ENCODE measurements around the gene FBXL22.

Gene FBXL22

GRCh38 chr15:63630036-63630751 lies 33.0 kb downstream of the FBXL22 start:
- Histone ChIP-seq H3K36me3 (peaks cover 69% of the 10 kb centered on the region), H3K27me3 (ENCODE audit: insufficient read depth, low read depth, severe bottlenecking) (no peaks in the 10 kb centered on the region), H3K4me3 (ENCODE audit: low read depth, low read length) (no peak overlapping the region), H3K27ac (no peak overlapping the region), H3K9me3 (ENCODE audit: severe bottlenecking) (no peaks in the 10 kb centered on the region)
- no peak for TF ChIP-seq CTCF (IDR thresholded peaks at IDR 0.05; ENCODE audit: low read depth, low read length)
- no peak for DNase-seq

GRCh38 chr15:63633312-63633711 lies 36.1 kb downstream of the FBXL22 start:
- H3K36me3 ChIP-seq, result peaks cover 57% of the 10 kb centered on the region

GRCh38 chr15:63634154-63634553 lies 37.0 kb downstream of the FBXL22 start:
- DNase-seq, result no peak
- no peak for TF ChIP-seq CTCF (IDR thresholded peaks at IDR 0.05; ENCODE audit: low read depth, low read length)
- H3K36me3 ChIP-seq, result peaks cover 60% of the 10 kb centered on the region
- no peaks in the 10 kb centered on the region for H3K27me3 ChIP-seq (ENCODE audit: insufficient read depth, low read depth, severe bottlenecking)
- no peak overlapping the region for H3K4me3 ChIP-seq (ENCODE audit: low read depth, low read length)
- no peak overlapping the region for H3K27ac ChIP-seq
- no peaks in the 10 kb centered on the region for H3K9me3 ChIP-seq (ENCODE audit: severe bottlenecking)

More at GRCh38 chr15:63633312-63633711, 36.1 kb downstream of the FBXL22 start:
- no peak for TF ChIP-seq CTCF (IDR thresholded peaks at IDR 0.05; ENCODE audit: low read depth, low read length)
- no peak overlapping the region for H3K27ac ChIP-seq
- no peaks in the 10 kb centered on the region for H3K27me3 ChIP-seq (ENCODE audit: insufficient read depth, low read depth, severe bottlenecking)
- no peaks in the 10 kb centered on the region for H3K9me3 ChIP-seq (ENCODE audit: severe bottlenecking)
- no peak for DNase-seq
- no peak overlapping the region for H3K4me3 ChIP-seq (ENCODE audit: low read depth, low read length)

GRCh38 chr15:63636518-63637061 lies 39.4 kb downstream of the FBXL22 start:
- TF ChIP-seq CTCF (IDR thresholded peaks at IDR 0.05; ENCODE audit: low read depth, low read length), result no peak
- H3K27ac ChIP-seq, result no peak overlapping the region
- H3K27me3 ChIP-seq (ENCODE audit: insufficient read depth, low read depth, severe bottlenecking), result no peaks in the 10 kb centered on the region
- H3K9me3 ChIP-seq (ENCODE audit: severe bottlenecking), result no peaks in the 10 kb centered on the region
- peaks cover 75% of the 10 kb centered on the region for H3K36me3 ChIP-seq
- no peak overlapping the region for H3K4me3 ChIP-seq (ENCODE audit: low read depth, low read length)
- no peak for DNase-seq

GRCh38 chr15:63638839-63639238 lies 41.7 kb downstream of the FBXL22 start:
- no peaks in the 10 kb centered on the region for H3K9me3 ChIP-seq (ENCODE audit: severe bottlenecking)
- TF ChIP-seq CTCF (IDR thresholded peaks at IDR 0.05; ENCODE audit: low read depth, low read length), result no peak
- no peak overlapping the region for H3K27ac ChIP-seq
- peaks cover 66% of the 10 kb centered on the region for H3K36me3 ChIP-seq
- H3K27me3 ChIP-seq (ENCODE audit: insufficient read depth, low read depth, severe bottlenecking), result no peaks in the 10 kb centered on the region
- no peak overlapping the region for H3K4me3 ChIP-seq (ENCODE audit: low read depth, low read length)
- DNase-seq, result no peak
